Right lobe of liver (tissue), 4 donors: ENCODE data around the gene YPEL5.
"Not testable (repeated sequence)": the region's sequence is repeated elsewhere in the genome, so short reads cannot be mapped to it uniquely, and the experiment has no call there.

Experiments used
- CTCF ChIP-seq, 4 donors: fragments of 200-600 bp in 3 of 4; fragments of 450-650 bp in 1 of 4; IDR thresholded peaks; one replicate each; pipeline versions ENCODE4 v1.5.1 to v1.8.0; 2016 to 2022; ENCODE audit warnings: antibody characterized with exemption in 4 of 4, mild to moderate bottlenecking in 2 of 4
- POLR2A ChIP-seq: fragments of 450-650 bp; IDR thresholded peaks from one replicate; pipeline ENCODE4 v1.6.1; 2017; ENCODE audit warnings: antibody characterized with exemption, mild to moderate bottlenecking
- donor health status: DM: no; HTN: no; CAD: no.
- donor health status: DM: no; HTN: no; CAD: no.
- donor health status: DM: no; HTN: yes; CAD: no.

GRCh38 chr2:30111186-30111585, 35.6 kb upstream of the YPEL5 start:
- TF ChIP-seq CTCF (IDR thresholded peaks at IDR 0.05); POLR2A: not testable (repeated sequence)
